Hepatic stellate cell (primary cell): Measurements from ENCODE around the gene BAG3.
"Not testable (repeated sequence)": the region's sequence is repeated elsewhere in the genome, so short reads cannot be mapped to it uniquely, and the experiment has no call there.

Experiments
- DNase-seq: peaks from one replicate; pipeline ENCODE4 v3.0.0; 2011; ENCODE audit warnings: low spot score

Gene BAG3

GRCh38 chr10:119650692-119651513 is at the start of gene BAG3:
Gene BAG3, plus strand, starts transcription at chr10:119651380. Its CDS starts 296 bp downstream, at chr10:119651676.
- peak; percentile 92 for DNase-seq

- DNase-seq = peak; percentile 36
Observed at GRCh38 chr10:119602241-119603095, 48.7 kb upstream of the BAG3 start.

- no peak for DNase-seq
Observed at GRCh38 chr10:119604468-119604867, 46.7 kb upstream of the BAG3 start.

GRCh38 chr10:119608316-119609155 is 42.6 kb upstream of the BAG3 start:
- peak; percentile 32 for DNase-seq

GRCh38 chr10:119609516-119609915 is 41.7 kb upstream of the BAG3 start:
- DNase-seq = no peak

GRCh38 chr10:119611433-119611832 is 39.7 kb upstream of the BAG3 start:
- DNase-seq = no peak

- DNase-seq = no peak
Observed at GRCh38 chr10:119613741-119614140, 37.4 kb upstream of the BAG3 start.

GRCh38 chr10:119614686-119615085 is 36.5 kb upstream of the BAG3 start:
- no peak for DNase-seq

- no peak for DNase-seq
Observed at GRCh38 chr10:119616882-119617570, 34.2 kb upstream of the BAG3 start.

GRCh38 chr10:119619215-119619614 is 32.0 kb upstream of the BAG3 start:
- no peak for DNase-seq

GRCh38 chr10:119619811-119620210 is 31.4 kb upstream of the BAG3 start:
- not testable (repeated sequence) for DNase-seq

- DNase-seq = no peak
Observed at GRCh38 chr10:119620241-119621077, 30.7 kb upstream of the BAG3 start.

GRCh38 chr10:119621078-119621384 is 30.1 kb upstream of the BAG3 start:
- DNase-seq = no peak

- no peak for DNase-seq
Observed at GRCh38 chr10:119625570-119626280, 25.5 kb upstream of the BAG3 start.

GRCh38 chr10:119630300-119630699 is 20.9 kb upstream of the BAG3 start:
- DNase-seq = no peak

GRCh38 chr10:119633538-119634218 is 17.5 kb upstream of the BAG3 start:
- no peak for DNase-seq

- DNase-seq = no peak
Observed at GRCh38 chr10:119634219-119634544, 17.0 kb upstream of the BAG3 start.

GRCh38 chr10:119637631-119638030 is 13.5 kb upstream of the BAG3 start:
- no peak for DNase-seq

- no peak for DNase-seq
Observed at GRCh38 chr10:119638982-119639381, 12.2 kb upstream of the BAG3 start.

- DNase-seq = no peak
Observed at GRCh38 chr10:119640384-119640783, 10.8 kb upstream of the BAG3 start.
